HG02885 (cell line): Measurements from ENCODE around the gene YTHDC1.
"Not testable (repeated sequence)": the region's sequence is repeated elsewhere in the genome, so short reads cannot be mapped to it uniquely, and the experiment has no call there.

Experiments
- ATAC-seq: cut with Tn5 transposase; IDR thresholded peaks from one replicate; pipeline ENCODE4 v1.9.1; 2021; ENCODE audit warnings: mild to moderate bottlenecking; ENCODE audit not compliant: unreplicated experiment, poor library complexity

Gene YTHDC1

DNA sequence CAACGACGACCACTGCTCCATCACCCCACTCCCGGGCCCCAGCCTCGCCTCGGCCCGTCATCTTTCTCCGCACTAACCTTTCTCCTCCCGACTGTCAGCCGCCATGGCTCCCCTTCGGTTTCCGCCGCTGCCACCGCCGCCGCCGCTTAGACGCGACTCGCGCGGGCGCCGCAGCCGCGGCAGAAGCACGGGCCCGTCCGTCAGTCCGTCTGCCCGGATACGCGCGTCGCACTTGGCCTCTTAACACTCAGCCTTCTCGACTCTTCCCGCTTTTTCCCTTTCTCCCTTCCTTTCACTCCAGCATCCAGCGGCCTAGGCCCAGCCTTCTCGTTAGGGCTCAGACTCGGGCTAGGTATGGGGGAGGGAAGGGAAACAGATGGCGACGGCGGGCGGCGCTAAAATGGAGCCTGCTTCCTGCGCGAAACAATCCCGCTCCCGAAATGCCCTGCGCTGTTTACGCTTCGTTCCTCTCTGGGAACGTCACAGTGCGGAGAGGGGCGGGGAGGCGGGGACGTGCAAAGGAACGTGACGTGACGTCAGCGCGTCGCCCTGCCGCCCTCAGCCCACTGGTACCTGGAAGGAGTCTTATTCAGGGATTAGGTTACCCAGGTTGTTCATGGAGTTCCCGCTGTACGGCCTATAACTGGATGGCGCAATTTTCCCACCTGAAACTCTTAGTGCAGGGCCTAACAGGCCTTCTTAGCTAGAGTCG lies at the start of gene YTHDC1:
Gene YTHDC1 (minus strand): TSS at position 442 of the 712 bp plus-strand sequence. CDS start 337 bp downstream, at position 105.
- peak; percentile 96 for ATAC-seq

DNA sequence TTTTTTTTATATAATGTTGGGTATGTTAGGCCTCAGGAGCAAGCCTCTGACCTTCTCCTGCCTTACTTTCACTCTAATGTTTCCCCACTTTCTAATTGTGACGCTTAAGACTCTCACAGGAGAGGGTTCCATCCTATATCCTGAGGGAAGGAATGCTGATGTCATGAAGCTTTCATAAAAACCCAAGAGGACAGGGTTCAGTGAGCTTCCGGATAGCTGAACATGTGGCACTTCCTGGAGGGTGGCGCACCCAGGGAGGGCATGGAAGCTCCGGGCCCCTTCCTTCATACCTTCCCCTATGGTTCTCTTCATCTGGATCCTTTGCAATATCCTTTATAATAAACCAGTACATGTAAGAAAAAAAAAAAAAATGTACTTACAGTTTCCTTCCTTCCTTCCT lies 49.4 kb upstream of the YTHDC1 start:
- ATAC-seq: no peak

DNA sequence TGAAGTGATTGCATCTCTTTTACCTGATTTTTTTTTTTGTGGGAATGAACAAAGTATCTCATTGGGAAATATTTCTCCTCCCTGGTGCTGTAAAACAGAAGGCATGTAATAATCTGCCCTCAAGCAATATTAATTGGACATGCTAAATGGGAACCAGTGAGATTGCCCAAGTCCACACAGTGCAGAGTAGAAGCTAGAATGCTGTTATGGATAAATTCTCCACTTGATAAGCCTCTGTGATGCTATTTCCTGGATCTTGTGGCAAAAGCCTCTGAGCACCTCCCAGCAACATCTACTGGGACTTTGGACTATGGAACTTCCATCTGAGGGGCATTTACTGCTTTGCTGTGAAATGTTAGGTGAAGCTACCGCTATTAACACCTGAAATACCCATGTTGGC lies 46.9 kb upstream of the YTHDC1 start:
- ATAC-seq: no peak

DNA sequence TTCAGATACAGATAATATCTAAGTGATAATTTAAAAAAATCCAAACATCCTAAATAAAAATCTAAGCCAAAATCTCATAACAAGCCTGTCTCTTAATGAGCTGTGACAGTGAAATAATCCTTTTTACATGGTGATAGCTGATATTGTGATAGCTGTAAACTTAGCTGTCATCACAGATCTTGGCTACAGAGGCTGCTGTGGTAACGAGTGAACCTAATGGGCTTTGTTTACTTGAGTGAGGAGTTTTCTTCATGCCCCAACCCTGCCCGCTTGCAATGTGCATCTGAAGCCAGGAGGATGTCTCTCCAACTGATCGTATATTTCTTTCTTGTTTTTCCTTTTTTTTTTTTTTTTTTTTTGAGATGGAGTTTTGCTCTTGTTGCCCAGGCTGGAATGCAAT lies 41.5 kb upstream of the YTHDC1 start:
- ATAC-seq: no peak

DNA sequence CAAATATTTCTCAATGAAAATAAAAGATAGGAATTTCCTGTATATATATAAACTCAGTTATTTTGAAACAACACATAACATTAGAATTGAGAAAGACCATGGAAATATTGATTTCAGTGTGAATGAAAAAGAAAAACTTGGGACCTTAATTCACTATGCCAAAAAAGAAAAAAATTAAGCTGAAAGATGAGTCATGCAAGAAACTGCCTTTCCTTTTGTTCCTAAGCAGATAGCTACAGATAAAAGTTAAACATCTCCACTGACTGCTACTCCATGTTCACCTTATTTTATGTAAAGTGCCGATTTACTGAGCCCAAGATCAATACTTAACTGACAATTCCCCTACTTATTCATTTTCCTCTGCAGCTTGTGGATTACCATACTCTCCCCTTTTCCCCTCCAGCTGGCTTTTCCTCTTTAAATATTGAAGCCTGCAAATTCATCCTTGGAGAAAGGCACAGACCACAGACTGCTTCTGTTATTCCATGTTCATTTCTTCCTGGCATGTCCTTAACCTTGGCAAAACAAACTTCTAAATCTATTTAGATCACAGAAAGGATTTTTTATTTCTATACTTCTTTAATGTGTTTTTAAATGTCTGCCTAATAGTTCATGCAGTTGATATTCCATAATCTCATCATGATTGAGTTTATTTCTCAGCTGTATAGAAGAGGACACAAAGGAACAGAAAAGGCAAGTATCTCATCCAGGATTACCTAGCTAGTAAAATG lies 40.5 kb upstream of the YTHDC1 start:
- ATAC-seq: no peak

DNA sequence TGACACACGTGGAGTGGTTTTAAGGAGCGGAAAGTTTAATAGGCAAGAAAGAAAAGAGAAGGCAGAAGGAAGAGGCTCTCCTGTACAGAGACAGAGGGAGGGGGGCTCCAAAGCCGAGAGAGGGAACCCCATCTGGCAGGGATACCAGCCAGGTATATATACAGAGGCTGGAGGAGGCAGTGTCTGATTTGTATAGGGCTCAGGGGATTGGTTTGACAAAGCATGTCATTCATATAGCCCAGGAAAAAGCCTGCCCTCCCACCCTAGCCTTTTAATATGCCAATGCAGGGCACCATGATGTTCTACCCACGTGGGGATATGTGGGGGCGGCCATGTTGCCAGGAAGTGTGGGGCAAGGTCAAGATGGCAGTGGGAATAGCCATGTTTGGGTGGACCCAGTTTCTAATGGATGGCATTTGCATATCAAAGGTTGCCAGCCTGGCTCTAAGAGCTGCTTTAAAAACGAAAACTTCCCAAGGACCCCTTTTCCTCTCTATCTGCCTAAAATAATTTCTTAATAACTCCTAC lies 39.6 kb upstream of the YTHDC1 start:
- not testable (repeated sequence) for ATAC-seq

DNA sequence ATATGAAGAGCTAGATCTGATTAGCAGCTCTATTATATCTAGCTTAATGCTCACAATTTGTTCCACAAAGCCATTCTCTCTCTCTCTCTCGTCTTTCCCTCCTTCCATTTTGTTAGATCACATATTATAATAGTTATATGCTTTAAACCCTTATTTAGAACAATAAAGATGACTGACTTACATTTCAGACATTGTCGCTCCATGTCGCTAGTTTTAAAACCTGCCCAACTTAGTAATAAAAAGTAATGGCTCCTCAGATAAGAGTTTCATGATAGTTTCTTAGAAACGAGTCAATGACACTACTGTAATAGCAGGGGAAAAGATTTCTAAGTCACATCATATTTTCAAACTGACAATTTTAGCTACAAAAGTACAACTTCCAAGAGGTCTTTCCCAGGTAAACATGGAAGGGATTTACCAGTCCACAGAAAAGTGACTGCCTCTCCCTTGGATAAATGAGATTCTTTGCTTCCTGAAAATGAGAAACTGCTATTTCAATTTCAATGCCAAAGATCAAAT lies 38.5 kb upstream of the YTHDC1 start:
- no peak for ATAC-seq

DNA sequence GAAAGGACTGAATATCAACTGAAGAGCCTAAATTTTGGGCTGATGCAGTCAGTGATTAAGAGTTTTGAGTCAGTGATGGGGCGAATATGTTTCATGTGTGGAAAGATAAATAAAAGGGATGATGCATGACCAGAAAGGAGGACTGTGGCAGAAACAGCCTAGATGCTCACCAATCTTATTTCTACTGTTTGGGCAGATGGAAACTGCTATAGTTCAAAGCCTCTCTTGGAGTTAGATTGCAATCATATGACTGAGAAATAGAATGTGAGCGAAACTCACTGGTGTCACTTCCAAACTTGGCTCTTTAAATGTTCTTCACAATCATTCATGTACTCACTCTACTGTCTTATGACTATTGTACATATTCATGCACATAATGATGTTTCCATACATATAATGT lies 35.4 kb upstream of the YTHDC1 start:
- no peak for ATAC-seq

DNA sequence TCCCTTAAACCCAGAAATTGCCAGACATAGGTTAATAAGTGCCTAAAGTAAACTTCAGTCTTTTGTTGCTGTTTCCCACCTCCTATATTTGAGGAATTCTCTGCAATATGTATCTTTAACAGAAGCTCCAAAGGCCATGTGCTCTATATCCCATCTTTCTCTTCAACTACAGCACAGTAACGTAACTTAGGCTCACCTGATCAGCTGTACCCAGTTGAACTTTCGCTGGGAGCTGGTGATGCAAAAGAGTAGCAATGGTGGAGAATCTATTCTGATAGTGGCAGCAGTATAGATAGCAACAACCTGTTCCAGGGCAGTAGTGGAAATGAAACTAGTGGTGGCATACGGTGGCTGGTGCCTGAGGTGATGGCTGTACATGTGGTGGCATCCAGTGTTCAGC lies 33.2 kb upstream of the YTHDC1 start:
- no peak for ATAC-seq

DNA sequence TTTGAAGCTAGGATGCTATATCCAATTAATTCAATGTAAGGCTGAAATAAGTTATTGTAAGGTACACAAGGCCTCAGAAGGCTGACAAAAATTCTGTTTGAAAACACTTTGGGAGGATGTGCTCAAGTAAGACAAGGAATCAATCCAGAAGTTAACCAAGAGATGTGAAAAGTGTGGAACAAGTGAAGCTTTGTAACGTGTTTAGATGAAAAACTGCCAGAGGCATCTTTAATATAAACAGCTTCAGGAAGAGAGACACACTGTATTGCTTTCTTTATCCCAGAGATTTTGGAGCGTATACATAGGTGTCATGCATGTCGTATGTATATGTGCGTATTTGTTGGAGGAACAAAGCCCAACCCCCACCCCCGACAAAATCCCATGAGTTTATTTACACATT lies 28.3 kb upstream of the YTHDC1 start:
- ATAC-seq: no peak

DNA sequence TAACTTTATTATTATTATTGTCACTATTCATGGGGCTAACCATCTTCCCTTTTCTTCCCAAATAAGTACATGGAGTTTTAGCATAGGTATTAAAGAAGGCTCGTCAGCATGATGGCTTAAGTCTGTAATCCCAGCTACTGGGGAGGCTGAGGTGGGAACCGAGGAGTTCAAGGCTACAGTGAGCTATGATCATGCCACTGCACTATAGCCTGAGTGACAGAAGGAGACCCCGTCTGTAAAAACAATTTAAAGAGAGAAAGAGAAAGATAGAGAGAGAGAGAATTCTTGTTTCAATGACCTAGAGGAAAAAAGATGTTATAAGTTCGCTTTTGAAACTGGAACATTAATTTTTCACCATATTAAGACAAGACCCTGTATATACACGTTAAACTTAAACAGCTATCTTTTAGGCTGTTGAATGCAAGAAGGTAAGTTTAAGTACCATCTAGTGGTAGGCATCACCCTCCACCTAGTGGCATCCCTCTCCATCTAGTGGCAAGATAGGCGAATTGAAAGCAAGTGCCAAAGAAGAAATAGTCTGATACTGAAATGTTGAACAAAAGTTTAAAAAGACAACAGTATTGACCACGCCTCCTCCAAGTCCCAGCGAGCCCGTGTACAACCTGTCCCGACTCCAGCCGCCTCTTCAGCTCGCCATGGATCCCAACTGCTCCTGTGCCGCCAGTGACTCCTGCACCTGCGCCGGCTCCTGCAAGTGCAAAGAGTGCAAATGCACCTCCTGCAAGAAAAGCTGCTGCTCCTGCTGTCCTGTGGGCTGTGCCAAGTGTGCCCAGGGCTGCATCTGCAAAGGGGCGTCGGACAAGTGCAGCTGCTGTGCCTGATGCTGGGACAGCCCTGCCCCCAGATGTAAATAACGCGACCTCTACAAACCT lies 26.0 kb upstream of the YTHDC1 start:
- peak; percentile 83 for ATAC-seq

DNA sequence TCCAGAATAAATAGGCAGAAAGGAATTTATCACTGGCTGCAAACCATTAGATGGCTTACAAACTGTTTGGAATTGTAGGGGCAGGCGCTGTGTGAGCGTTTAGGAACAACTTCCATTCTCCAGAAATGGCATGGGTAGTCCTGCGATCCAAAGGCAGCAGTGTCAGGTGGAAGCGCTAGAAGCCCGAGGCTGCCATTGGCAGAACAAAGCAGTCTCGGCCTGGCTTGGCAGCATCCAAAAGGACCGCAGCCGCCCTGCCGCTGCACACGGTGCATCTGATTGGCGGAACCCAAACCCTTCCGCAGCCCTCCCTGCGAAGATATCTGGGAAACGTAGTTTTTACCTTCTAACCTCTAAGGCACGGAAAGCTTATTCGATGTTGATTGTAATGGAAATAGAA lies 23.6 kb upstream of the YTHDC1 start:
- ATAC-seq: peak; percentile 89

DNA sequence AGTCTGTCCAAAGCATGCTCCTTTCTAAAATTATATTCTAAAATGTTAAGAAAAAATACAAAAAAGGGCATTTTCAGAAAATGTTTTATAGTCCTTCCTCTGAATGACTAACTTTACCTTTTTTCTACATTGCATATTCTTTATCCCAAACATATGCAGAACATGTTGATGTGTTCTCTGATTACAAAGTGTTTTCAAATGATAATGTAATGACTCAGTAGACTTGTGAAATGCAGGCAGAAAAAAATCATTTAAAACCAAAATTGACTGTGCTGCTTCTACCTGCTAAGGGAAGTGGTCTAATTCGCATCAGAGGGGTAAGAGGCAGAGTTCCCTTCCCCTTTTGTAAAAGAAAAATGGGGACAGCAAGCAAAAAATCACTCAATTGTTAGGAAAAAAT lies 22.7 kb upstream of the YTHDC1 start:
- no peak for ATAC-seq

DNA sequence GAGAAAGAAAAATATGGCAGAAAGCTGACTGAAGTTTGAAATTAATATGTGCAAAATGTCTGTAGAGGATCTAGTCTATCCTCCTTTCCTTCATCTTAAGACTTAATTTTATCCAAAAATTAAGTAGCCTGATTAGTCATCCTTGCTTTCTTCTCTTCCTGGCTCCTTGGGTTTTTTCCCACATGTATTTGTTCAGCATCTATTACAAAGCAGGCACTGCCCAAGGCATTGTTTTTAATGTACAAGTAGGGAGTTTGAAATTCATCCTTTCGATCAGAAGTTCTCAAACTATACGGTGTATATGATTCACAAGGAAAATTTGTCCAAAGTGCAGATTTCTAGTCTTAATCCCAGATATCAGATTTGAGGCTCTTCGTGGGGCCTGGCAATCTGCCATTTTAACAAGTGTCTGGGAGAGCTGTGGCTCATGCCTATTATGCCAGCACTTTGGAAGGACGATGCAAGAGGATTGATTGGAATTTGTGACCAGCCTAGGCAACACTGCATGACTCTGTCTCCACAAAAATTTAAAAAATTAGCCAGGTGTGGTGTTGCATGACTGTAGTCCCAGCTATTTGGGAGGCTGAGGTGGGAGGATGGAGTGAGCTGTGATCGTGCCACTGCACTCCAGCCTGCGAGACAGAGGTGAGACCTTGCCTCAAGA lies 19.4 kb upstream of the YTHDC1 start:
- no peak for ATAC-seq

DNA sequence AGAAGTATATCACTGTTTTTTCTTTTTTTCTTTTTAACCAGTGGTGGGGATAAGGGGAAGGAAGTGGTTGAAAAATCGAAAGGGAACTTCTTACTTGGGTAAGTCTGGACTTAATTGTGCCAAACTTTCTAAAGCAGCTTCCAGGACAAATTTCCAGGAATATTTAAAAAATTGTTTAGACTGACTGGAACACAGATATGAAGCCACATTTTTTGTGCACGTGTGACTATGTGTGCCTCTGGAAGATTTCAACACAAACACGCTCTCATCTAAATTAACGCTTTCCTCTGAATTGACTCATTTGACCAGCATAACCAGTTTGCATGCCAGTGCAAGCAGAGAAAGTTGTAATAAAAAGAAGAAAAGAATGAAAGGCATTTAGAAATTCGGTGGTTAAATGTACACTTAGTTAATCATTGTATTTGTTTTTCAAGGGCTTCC lies 18.8 kb upstream of the YTHDC1 start:
- no peak for ATAC-seq

DNA sequence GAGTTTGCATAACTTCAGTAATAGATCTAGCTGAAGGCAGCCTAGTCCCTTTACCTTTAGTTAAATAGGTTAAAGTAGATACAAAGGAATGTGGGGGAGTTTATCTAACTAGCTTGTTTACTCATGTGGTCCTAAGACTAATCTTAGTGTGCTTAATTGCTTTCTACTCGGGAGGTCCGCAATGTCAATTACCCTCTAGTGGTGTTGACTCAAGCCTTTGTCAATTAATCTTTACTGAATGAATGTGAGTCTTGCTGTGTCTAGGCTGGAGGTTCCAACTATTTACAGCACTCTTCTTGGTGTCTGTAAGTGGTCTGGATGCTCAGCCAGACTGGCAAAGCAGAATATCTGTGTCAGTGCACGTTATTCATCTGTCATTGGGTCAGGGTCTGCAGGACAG lies 17.9 kb upstream of the YTHDC1 start:
- ATAC-seq: no peak

DNA sequence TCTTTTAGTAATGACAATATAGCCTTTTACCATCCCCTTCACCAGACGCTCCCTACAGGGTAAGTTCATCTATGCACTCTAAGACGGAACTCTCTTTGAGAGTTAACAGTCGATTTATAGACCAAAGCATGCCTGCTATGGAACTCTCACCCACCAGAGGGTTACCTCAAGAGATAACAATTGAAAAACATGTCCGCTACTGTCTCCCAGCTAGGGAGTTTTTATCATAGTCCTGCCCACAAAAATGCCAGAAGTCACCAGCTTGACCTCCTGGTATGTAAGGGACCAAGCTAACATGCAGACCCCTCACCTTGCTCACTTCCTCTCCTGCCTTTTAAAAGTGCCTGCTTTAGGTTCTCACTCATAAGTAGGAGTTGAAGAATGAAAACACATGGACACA lies 16.7 kb upstream of the YTHDC1 start:
- no peak for ATAC-seq

DNA sequence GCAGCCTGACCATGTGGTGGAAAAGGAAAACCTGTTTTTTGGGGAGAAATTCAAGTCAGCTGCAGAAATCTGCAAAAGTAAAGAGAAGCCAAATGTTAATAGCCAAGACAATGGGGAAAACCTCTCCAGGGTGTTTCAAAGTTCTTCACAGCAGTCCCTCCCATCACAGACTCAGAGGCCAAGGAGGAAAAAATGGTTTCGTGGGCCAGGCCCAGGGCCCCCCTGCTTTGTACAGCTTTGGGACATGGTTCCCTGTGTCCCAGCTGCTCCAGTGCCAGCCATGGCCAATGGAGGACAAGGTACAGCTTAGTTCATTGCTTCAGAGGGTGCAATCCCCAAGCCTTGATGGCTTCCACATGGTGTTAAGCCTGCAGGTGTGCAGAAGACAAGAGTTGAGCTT lies 15.2 kb upstream of the YTHDC1 start:
- ATAC-seq: no peak

DNA sequence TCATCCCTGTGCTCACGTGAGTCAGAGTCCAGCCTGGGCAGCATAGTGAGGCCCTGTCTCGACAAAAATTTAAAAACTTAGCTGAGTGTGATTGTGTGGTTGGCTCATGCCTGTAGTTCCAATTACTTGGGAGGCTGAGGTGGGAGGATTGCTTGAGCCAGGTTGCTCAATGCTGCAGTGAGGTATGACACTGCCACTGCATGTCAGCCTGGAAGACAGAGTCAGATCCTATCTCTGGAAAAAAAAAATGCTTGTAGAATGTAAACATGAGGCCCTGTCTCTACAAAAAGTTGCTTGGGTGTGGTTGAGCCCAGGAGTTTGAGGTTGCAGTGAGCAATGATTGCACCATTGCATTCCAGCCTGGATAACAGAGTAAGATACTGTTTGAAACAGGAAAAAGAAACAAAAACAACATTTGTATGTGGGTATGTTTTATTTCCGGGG lies 11.3 kb upstream of the YTHDC1 start:
- no peak for ATAC-seq
